Neuron (in vitro differentiated cells): ENCODE data around the gene PPP2R3B.

Experiments
- H2AFZ ChIP-seq: one replicate; pipeline ENCODE4 v1.6.1; 2013; ENCODE audit warnings: low read depth, mild to moderate bottlenecking, inconsistent platforms, low read length, moderate library complexity
- H3K27me3 ChIP-seq: one replicate; pipeline ENCODE4 v1.6.1; 2013; ENCODE audit warnings: low read length; ENCODE audit not compliant: insufficient read depth
- H3K36me3 ChIP-seq: one replicate; pipeline ENCODE4 v1.6.1; 2013; ENCODE audit warnings: low read length; ENCODE audit not compliant: insufficient read depth
- H3K4me1 ChIP-seq: one replicate; pipeline ENCODE4 v1.6.1; 2013; ENCODE audit warnings: low read length; ENCODE audit not compliant: insufficient read depth
- H3K4me3 ChIP-seq: 2 replicates; pipeline ENCODE4 v1.5.1; 2013; ENCODE audit warnings: mild to moderate bottlenecking, low read length, moderate library complexity
- H3K9me3 ChIP-seq: one replicate; pipeline ENCODE4 v1.6.1; 2013; ENCODE audit warnings: low read length

The PPP2R3B gene

DNA sequence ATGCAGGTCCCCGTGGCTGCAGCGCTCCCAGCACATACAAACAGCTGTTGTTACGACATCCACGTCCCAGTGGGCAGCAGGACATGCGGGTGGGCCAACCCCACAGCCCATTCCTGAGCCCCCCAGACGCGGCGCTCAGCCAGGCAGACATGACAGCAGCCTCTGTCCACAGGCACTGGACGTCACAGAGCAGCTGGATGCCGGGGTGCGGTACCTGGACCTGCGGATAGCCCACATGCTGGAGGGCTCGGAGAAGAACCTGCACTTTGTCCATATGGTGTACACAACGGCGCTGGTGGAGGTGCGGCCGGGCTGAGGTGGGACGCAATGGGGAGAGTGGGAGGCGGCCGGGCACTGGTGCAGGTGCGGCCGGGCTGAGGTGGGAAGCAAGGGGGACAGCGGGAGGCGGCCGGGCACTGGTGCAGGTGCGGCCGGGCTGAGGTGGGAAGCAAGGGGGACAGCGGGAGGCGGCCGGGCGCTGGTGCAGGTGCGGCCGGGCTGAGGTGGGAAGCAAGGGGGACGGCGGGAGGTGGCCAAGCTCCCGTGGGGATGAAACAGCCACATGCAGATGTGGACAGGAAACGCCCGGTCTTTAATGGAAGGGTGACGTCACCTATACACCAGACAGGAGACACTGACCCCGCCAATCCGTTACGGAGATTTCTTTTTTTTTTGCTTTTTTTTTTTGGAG lies 96.1 kb downstream of the PPP2R3B start:
- H3K4me3 ChIP-seq = no peak overlapping the region
- no peak overlapping the region for H2AFZ ChIP-seq
- H3K9me3 ChIP-seq = peaks cover 23% of the 10 kb centered on the region
- peaks cover 62% of the 10 kb centered on the region for H3K36me3 ChIP-seq
- no peaks in the 10 kb centered on the region for H3K4me1 ChIP-seq
- no peaks in the 10 kb centered on the region for H3K27me3 ChIP-seq

DNA sequence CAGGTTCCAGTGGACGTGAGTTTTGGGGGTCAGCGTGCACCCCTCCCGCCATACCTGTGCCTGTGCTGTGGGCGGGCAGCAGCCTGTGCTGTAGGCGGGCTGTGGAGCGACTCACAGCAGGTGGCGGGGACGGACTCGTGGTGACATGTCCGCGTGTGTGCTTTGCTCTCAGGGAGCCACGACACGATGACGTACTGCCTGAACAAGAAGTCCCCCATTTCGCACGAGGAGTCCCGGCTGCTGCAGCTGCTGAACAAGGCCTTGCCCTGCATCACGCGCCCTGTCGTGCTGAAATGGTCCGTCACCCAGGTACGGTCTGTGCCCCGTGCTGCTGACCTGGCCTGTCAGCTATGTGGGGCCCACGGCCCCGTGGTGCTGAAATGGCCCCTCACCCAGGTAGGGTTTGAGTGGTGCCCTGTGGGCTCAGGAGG lies 98.1 kb downstream of the PPP2R3B start:
- no peak overlapping the region for H3K4me3 ChIP-seq
- peaks cover 20% of the 10 kb centered on the region for H3K9me3 ChIP-seq
- H3K27me3 ChIP-seq = no peaks in the 10 kb centered on the region
- H3K36me3 ChIP-seq = peaks cover 65% of the 10 kb centered on the region
- peaks cover 6% of the 10 kb centered on the region for H3K4me1 ChIP-seq
- H2AFZ ChIP-seq = no peak overlapping the region

DNA sequence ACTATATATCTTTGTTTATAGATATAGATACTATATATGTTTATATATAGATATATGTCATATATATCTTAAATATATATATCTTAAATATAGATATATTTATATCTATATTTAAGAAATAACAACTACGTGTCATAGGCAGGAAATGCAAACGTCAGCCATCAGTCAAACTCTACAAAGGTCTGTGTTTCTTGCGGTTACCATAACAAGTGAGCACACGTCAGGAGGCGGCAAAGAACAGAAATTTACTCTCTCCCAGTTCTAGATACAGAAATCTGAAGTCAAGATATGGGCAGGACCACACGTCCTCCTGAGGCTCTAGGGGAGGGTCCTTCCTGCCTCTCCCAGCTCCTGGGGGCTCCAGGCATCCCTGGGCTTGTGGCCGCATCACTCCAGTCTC lies 99.0 kb downstream of the PPP2R3B start:
- Histone ChIP-seq H3K4me3 (no peak overlapping the region), H3K4me1 (peaks cover 6% of the 10 kb centered on the region), H2AFZ (no peak overlapping the region), H3K36me3 (peaks cover 56% of the 10 kb centered on the region), H3K9me3 (peaks cover 13% of the 10 kb centered on the region), H3K27me3 (no peaks in the 10 kb centered on the region)

DNA sequence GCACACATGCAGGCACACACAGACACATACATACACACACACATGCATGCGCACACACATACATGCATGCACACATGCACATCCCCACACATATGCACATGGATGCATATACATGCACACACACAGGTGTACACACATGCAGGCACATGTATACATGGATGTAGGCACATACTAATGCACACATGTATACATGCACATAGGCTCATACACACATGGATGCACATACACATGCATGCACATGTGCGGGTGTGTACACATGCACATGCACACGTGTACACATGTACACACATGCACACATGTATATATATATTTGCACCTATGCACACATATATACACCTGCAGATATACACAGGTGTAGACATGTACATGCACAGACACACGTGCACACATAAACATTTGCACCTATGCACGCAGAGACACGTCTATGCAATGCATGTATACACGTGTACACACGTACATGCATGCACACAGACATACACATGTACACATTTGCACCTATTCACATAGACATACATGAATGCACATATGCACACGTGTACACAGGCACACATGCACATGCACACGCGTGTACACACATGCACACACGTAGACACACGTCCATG lies 101.5 kb downstream of the PPP2R3B start:
- H3K27me3 ChIP-seq = no peaks in the 10 kb centered on the region
- peaks cover 3% of the 10 kb centered on the region for H3K9me3 ChIP-seq
- H2AFZ ChIP-seq = no peak overlapping the region
- H3K4me1 ChIP-seq = peaks cover 6% of the 10 kb centered on the region
- H3K4me3 ChIP-seq = no peak overlapping the region
- peaks cover 44% of the 10 kb centered on the region for H3K36me3 ChIP-seq
